Esophagus squamous epithelium (tissue), 4 donors: ENCODE measurements around the gene ITGA6.

Experiments
- POLR2A ChIP-seq, 4 donors: fragments of 450-650 bp; IDR thresholded peaks; one replicate each; pipeline ENCODE4 v1.6.1; 2017; ENCODE audit warnings: antibody characterized with exemption in 4 of 4, mild to moderate bottlenecking in 4 of 4, moderate library complexity in 3 of 4
- TF ChIP-seq, protein P1 (sequence below), 6 experiments: fragments of 450-650 bp in 4 of 6; fragments of 200-600 bp in 2 of 6; sonication (generic) in 2 of 6; IDR thresholded peaks; one replicate each; pipeline ENCODE4 v1.5.1; 2016 to 2019; ENCODE audit warnings: antibody characterized with exemption in 6 of 6, mild to moderate bottlenecking in 4 of 6, moderate library complexity in 4 of 6

GRCh38 chr2:172380436-172381274 lies 46.7 kb upstream of the ITGA6 start:
- no peak for TF ChIP-seq POLR2A (IDR thresholded peaks at IDR 0.05)
- TF ChIP-seq, protein P1, sequence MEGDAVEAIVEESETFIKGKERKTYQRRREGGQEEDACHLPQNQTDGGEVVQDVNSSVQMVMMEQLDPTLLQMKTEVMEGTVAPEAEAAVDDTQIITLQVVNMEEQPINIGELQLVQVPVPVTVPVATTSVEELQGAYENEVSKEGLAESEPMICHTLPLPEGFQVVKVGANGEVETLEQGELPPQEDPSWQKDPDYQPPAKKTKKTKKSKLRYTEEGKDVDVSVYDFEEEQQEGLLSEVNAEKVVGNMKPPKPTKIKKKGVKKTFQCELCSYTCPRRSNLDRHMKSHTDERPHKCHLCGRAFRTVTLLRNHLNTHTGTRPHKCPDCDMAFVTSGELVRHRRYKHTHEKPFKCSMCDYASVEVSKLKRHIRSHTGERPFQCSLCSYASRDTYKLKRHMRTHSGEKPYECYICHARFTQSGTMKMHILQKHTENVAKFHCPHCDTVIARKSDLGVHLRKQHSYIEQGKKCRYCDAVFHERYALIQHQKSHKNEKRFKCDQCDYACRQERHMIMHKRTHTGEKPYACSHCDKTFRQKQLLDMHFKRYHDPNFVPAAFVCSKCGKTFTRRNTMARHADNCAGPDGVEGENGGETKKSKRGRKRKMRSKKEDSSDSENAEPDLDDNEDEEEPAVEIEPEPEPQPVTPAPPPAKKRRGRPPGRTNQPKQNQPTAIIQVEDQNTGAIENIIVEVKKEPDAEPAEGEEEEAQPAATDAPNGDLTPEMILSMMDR (IDR thresholded peaks at IDR 0.05), result no peak
